Activated naive CD8-positive, alpha-beta T cell treated with anti-CD3 and anti-CD28 coated beads, Interleukin-2, amount 10 ng/mL, durations not matched to agents 7 days and 5 days (primary cell): ENCODE data around the gene CMSS1. TPM values are rescaled to one million over a fixed set of nuclear protein-coding genes. Genes with fewer than 3 reads are reported as not detected.

Experiments
- ATAC-seq: fragments of 150-1000 bp; cut with Tn5 transposase; one replicate; pipeline ENCODE4 v1.10.0; 2021; ENCODE audit warnings: low read depth, moderate library complexity
- POLR2A ChIA-PET: fragments of 350-600 bp; sonication (Branson Sonifier 250); formaldehyde crosslinking; loops from one replicate; lab custom pipeline; 2021; ENCODE audit warnings: antibody characterized with exemption; lab: Charles Lee
- DNase-seq: peaks from one replicate; pipeline ENCODE4 v3.0.0; 2021
- H3K27ac Mint-ChIP-seq: one replicate; pipeline ENCODE4 v1.8.0; 2022; ENCODE audit warnings: mild to moderate bottlenecking, mixed read lengths
- H3K27me3 Mint-ChIP-seq: one replicate; pipeline ENCODE4 v1.8.0; 2022; ENCODE audit warnings: mild to moderate bottlenecking, moderate library complexity, mixed read lengths
- H3K36me3 Mint-ChIP-seq: one replicate; pipeline ENCODE4 v1.8.0; 2021; ENCODE audit warnings: mild to moderate bottlenecking, mixed read lengths
- H3K4me1 Mint-ChIP-seq: one replicate; pipeline ENCODE4 v1.8.0; 2021; ENCODE audit warnings: mixed read lengths
- H3K4me3 Mint-ChIP-seq: one replicate; pipeline ENCODE4 v1.8.0; 2022; ENCODE audit warnings: mild to moderate bottlenecking, moderate library complexity, mixed read lengths
- H3K9me3 Mint-ChIP-seq: one replicate; pipeline ENCODE4 v1.8.0; 2021; ENCODE audit warnings: mixed read lengths
- total RNA-seq, 2 experiments: library from RNA; stranded (reverse); gene quantifications; one replicate each; pipeline ENCODE4 v1.2.3, GENCODE V29; 2021

The CMSS1 gene
- total RNA-seq, 2 experiments from 2014 or later = 24.2 to 31.8 TPM

DNA sequence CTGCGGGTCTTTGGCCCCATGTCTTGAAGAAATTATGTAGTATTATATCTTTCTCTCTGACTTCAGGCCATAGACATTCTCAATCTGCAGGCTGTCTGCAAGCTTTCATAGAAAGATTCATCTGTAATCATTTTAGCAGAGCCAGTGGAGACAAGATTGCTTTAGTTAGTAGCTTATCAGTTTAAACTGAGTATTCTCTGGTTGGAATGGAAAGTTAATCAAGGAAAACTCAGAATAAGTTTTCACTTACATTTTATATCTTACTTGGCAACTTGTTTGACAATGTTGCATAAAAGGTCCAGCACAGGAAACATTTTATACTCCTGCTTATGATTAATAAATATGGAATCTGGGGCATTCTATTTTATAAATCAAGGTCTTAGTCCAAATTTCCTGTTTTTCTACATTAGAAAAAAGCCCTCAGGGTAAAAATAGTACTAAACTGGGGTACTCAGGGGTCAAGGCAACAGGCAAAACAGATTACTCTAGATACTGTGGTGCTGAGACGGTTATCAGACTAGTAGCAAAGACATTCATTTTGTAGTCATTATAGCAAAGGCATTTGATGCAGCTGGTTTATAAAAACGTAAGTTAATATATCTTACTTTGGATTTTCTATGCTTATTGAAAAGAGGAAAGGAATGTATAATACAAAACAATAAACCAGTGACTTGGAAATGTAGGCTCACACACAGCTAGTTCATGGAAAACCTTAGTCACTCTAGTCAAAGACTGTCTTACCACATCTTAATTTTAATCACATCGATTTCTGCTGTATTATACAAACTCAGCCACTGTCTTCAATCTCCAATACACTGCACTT is 341.9 kb downstream of the CMSS1 start:
- ATAC-seq (no peak), DNase-seq (no peak)
- Mint-ChIP-seq H3K4me3 (no peak overlapping the region), H3K27ac (no peak overlapping the region), H3K9me3 (peaks cover 12% of the 10 kb centered on the region), H3K4me1 (peaks cover 2% of the 10 kb centered on the region), H3K36me3 (peaks cover 44% of the 10 kb centered on the region), H3K27me3 (no peaks in the 10 kb centered on the region)
- POLR2A ChIA-PET = no interaction called here

DNA sequence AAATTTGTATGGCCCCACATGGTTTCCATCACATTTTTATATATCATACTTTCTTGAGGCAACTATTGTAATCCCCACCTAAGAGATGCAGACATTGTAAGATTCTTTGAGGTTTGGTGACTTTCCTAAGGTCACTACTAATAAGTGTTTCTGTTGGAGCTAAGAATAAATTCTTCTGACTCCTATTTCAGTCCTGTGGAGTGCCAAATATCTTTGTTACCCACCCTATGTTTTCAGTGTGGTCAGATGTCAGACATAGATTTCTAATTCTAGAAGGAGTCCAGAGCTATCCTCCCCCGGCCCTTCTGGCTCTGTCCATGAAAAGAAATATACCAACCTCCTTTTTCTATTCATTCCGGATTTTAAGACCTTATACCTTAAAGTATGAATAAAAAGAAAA is 342.9 kb downstream of the CMSS1 start:
- no peaks in the 10 kb centered on the region for H3K4me1 Mint-ChIP-seq
- peaks cover 38% of the 10 kb centered on the region for H3K36me3 Mint-ChIP-seq
- no peak overlapping the region for H3K4me3 Mint-ChIP-seq
- POLR2A ChIA-PET = no interaction called here
- ATAC-seq (no peak), DNase-seq (no peak)
- no peaks in the 10 kb centered on the region for H3K27me3 Mint-ChIP-seq
- H3K27ac Mint-ChIP-seq = no peak overlapping the region
- peaks cover 5% of the 10 kb centered on the region for H3K9me3 Mint-ChIP-seq

DNA sequence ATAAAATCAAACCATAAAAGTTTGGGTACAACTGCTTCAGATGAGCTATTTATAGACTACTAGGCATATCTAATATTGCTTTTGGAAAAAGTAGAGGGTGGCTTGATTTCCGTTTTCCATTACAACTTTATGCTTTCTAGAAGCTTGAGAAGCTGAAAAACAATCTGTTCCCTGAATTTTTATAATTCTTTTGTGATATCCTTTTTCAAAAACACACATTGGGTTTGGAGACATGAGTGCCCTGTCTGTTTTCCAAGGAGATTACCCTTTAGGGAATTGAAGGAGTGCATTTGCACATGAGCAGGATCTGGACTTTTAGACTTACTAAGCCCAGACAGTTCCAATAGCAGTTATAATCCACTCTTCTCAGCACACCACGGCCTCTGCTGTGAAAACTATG is 346.1 kb downstream of the CMSS1 start:
- no peak overlapping the region for H3K4me3 Mint-ChIP-seq
- POLR2A ChIA-PET = no interaction called here
- H3K27me3 Mint-ChIP-seq = no peaks in the 10 kb centered on the region
- peaks cover 25% of the 10 kb centered on the region for H3K36me3 Mint-ChIP-seq
- H3K27ac Mint-ChIP-seq = no peak overlapping the region
- H3K4me1 Mint-ChIP-seq = no peaks in the 10 kb centered on the region
- no peak for ATAC-seq
- no peak for DNase-seq
- H3K9me3 Mint-ChIP-seq = peaks cover 1% of the 10 kb centered on the region

DNA sequence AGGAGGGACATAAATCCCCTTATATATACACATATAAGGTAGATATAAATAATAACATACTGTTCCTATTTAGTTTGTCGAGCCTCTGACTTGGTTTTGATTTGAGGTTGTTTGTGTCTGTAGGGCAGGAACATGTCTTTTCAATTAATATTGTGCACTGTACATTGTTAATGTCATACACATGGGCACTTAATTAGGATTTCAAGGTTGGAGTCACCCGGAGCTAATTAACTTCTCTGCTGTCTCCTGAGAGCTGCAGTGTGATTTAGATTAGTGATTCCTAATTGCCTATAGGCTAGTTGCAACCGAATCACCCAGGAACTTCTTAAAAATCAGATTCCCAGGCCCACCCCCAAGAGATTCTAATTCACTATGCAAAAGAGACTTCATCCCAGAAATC is 347.1 kb downstream of the CMSS1 start:
- Mint-ChIP-seq H3K9me3 (peaks cover 1% of the 10 kb centered on the region), H3K27me3 (no peaks in the 10 kb centered on the region), H3K4me3 (no peak overlapping the region), H3K27ac (no peak overlapping the region), H3K4me1 (no peaks in the 10 kb centered on the region), H3K36me3 (peaks cover 28% of the 10 kb centered on the region)
- POLR2A ChIA-PET = no interaction called here
- ATAC-seq (no peak), DNase-seq (no peak)

DNA sequence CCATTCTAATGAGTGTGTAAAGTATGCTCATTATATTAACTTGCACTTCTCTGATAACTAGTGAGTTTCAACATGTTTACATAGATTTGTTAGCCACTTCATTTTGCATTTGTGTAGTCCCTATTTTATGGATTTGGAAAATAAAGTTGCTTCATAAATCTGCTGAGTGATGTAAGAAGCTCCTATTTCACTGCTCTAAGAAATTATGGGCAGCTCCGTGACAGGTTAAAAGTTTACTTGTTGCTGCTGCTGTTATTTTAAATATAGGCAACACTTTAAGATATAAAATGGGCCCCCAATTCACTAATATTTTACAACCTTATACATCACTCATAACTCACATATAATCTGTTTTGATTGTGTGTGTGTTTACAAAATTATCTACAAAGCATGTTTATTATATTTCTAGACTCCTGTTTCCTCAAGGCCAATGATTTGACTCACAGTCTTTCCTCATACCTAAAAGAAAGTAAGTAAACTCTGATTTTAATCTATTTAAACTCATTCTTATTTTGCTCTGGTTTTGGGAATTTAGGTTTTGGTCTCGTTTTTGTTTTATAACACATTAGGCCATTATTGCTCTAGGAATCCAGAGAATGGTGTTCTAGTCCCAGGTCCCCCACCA is 348.4 kb downstream of the CMSS1 start:
- H3K27me3 Mint-ChIP-seq = no peaks in the 10 kb centered on the region
- no peak for ATAC-seq
- no peak overlapping the region for H3K4me3 Mint-ChIP-seq
- no peak for DNase-seq
- no peak overlapping the region for H3K27ac Mint-ChIP-seq
- H3K9me3 Mint-ChIP-seq = no peaks in the 10 kb centered on the region
- POLR2A ChIA-PET = no interaction called here
- no peaks in the 10 kb centered on the region for H3K4me1 Mint-ChIP-seq
- peaks cover 23% of the 10 kb centered on the region for H3K36me3 Mint-ChIP-seq

DNA sequence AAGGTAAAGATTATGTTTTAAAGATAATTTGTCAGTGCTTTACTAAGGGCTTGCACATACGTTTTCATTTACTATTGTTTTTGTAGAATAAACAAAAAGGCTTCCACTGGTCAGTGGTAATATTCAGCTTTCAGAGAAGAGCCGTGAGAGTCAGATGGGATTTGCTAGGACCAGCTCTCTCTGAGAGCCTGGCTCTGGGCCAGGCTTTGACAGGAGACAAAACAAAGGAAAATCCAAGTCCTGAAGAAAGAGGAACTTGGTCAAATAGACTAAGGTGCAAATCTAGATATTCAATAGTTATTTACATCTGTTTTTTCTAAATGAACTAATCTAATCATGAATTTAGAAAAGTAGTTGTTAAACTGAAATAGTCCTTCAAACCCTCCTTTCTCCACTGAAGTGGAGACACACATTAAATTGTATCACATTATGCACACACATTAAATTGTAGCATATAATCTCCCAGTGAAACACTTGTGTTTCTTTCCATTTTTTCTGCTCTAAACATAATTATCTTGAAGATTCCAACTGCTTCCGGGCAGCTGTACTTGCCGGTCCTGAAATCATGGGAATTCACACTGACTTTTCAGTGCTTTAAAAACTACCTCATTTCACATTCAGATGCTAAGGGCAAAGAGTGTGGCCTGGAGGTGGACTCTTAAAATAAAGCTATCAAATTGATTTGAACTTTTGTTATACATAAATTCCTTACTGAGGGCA is 351.7 kb downstream of the CMSS1 start:
- peaks cover 29% of the 10 kb centered on the region for H3K36me3 Mint-ChIP-seq
- POLR2A ChIA-PET = interaction anchor here (1.0 kb wide), 1 partner anchor 17 kb away, joined by 4 read pairs; no protein-coding TSS in a partner anchor

DNA sequence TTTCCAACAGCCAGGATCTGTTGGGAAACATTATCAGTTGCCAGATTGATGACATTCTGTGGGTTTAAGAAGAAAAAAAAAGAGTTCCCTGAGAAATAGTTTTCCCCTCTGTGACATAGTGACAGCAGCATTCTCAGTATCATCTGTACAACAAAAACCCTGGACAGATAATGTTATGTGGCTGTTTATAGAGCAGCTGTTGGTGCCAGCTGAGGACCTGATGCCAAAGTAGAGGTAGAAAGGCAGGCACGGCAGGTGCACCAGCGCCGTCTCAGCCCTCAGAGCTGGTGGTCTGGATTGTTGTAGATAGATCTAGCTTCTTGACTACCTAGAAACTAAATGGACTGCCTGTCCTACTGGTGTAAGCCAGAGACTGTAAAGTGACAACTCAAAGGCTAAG is 352.8 kb downstream of the CMSS1 start:
- ATAC-seq = no peak

More for the DNA sequence above, 351.7 kb downstream of the CMSS1 start:
- Mint-ChIP-seq H3K9me3 (no peaks in the 10 kb centered on the region), H3K4me1 (no peaks in the 10 kb centered on the region), H3K4me3 (no peak overlapping the region), H3K27ac (no peak overlapping the region), H3K27me3 (no peaks in the 10 kb centered on the region)
- no peak for ATAC-seq
- DNase-seq = no peak

DNA sequence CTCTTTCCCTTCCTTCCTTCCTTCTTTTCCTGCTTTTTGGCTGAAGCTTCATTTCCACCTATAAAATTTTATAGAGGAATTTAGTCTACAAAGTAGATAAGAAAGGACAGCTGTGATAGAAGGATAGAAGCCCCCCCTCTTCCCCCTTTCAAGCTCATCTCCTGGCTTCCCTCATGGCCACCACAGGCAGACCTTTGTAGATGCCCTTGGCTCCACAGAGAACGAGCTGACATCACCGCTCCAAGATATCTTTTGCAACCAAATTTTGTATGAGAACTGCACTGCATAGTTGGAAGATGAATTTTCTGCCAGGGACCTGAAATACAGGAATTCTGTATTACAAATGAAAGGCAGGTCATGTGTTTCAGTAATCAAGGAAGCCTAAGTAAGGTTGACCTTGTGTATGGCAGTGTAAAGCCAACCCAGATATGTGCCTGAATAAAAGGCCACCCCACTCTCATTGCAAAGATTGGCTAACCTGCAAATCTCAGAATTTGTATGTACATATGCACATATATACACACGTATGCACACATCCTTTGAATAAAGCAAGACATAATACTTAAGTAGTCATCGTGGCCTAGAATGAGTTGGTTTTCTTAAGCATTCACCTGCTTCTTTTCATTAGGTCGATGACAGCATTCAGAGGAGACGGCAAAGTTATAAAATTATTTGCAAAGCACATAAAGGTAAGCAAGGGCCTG is 353.7 kb downstream of the CMSS1 start:
- no peaks in the 10 kb centered on the region for H3K9me3 Mint-ChIP-seq
- H3K27me3 Mint-ChIP-seq = no peaks in the 10 kb centered on the region
- ATAC-seq (no peak), DNase-seq (no peak)
- no peak overlapping the region for H3K4me3 Mint-ChIP-seq
- H3K36me3 Mint-ChIP-seq = peaks cover 38% of the 10 kb centered on the region
- POLR2A ChIA-PET = no interaction called here
- H3K4me1 Mint-ChIP-seq = no peaks in the 10 kb centered on the region
- no peak overlapping the region for H3K27ac Mint-ChIP-seq

More for the DNA sequence above, 352.8 kb downstream of the CMSS1 start:
- no peaks in the 10 kb centered on the region for H3K27me3 Mint-ChIP-seq
- peaks cover 31% of the 10 kb centered on the region for H3K36me3 Mint-ChIP-seq
- DNase-seq = no peak
- no peaks in the 10 kb centered on the region for H3K4me1 Mint-ChIP-seq
- no peak overlapping the region for H3K4me3 Mint-ChIP-seq
- no peaks in the 10 kb centered on the region for H3K9me3 Mint-ChIP-seq
- no peak overlapping the region for H3K27ac Mint-ChIP-seq
- POLR2A ChIA-PET = interaction anchor here (0.6 kb wide), 1 partner anchor 187 kb away, joined by 4 read pairs; no protein-coding TSS in a partner anchor

DNA sequence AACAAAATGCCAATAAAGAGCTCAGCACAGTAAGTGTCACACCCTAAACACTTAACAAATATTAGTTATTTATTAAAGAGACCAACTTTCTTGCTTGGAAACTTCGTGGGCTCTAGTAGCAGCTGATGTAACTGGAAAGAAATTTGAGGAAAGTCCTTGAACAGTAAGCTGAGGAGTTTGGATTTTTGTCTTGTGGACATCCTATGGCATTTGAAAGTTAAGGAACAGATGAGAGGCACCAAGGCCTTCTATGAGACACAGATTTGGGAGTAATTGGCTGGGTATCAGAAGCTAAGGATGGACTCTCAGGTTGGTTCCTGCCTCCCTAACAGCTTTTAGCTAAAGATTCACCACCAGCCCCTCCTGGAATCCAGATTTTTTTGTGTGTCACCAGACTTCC is 356.3 kb downstream of the CMSS1 start:
- DNase-seq (no peak), ATAC-seq (no peak)
- H3K4me3 Mint-ChIP-seq = no peak overlapping the region
- POLR2A ChIA-PET = no interaction called here
- H3K9me3 Mint-ChIP-seq = peaks cover 9% of the 10 kb centered on the region
- H3K27ac Mint-ChIP-seq = no peak overlapping the region
- H3K27me3 Mint-ChIP-seq = no peaks in the 10 kb centered on the region
- H3K36me3 Mint-ChIP-seq = peaks cover 46% of the 10 kb centered on the region
- no peaks in the 10 kb centered on the region for H3K4me1 Mint-ChIP-seq

DNA sequence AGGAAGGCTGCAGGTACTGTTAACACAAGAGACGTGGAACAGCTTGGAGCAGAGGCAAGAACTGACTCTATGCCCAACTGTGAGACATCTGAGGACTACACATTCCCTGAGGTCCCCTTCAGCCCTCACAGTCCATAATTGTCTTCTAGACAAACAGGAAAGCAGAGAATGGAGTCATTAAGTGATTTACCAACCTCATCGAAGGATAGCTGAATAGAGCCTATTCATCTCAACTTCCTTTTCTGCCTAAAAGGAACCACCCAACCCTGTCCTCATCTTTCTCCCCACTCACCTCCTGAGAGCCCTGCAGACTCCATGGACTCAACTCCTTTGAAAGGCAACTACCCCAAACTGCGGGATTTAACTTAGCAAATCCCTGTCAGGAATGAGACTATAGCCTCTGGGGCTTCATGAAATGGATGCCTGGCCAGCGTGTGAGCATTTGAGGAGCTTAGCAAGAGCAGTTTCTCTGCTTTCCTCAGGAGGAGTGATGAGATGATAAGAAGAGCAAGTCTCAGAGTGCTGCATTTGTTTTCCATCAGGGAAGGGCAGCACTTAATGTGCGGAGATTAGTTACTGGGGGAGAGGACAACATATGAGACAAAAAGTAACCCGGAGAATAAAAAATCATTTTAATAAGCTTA is 358.1 kb downstream of the CMSS1 start:
- peaks cover 1% of the 10 kb centered on the region for H3K4me1 Mint-ChIP-seq
- ATAC-seq = no peak
- H3K4me3 Mint-ChIP-seq = no peak overlapping the region
- peaks cover 59% of the 10 kb centered on the region for H3K36me3 Mint-ChIP-seq
- H3K27me3 Mint-ChIP-seq = no peaks in the 10 kb centered on the region
- no peak overlapping the region for H3K27ac Mint-ChIP-seq
- no peak for DNase-seq
- POLR2A ChIA-PET = no interaction called here
- H3K9me3 Mint-ChIP-seq = peaks cover 20% of the 10 kb centered on the region

DNA sequence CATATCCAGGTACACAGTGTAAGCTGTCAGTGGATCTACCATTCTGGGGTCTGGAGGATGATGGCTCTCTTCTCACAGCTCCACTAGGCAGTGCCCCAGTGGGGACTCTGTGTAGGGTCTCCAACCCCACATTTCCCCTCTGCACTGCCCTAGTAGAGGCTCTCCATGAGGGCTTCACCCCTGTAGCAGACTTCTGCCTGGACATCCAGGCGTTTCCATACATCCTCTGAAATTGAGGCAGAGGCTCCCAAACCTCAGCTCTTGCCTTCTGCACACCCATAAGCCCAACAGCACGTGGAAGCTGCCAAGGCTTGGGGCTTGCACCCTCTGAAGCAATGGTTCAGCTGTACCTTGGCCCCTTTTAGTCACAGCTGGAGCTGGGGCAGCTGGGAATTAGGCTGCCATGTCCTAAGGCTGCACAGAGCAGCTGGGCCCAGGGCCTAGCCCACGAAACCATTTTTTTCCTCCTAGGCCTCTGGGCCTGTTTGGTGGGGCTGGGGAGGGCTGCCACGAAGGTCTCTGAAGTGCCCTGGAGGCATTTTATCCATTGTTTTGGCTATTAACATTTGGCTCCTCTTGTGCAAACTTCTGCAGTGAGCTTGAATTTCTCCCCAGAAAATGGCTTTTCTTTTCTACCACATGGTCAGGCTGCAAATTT is 362.2 kb downstream of the CMSS1 start:
- no peak for DNase-seq
- peaks cover 4% of the 10 kb centered on the region for H3K4me1 Mint-ChIP-seq
- ATAC-seq = no peak
- H3K36me3 Mint-ChIP-seq = peaks cover 53% of the 10 kb centered on the region
- POLR2A ChIA-PET = no interaction called here
- no peaks in the 10 kb centered on the region for H3K27me3 Mint-ChIP-seq
- no peak overlapping the region for H3K4me3 Mint-ChIP-seq
- H3K27ac Mint-ChIP-seq = no peak overlapping the region
- H3K9me3 Mint-ChIP-seq = peaks cover 28% of the 10 kb centered on the region

DNA sequence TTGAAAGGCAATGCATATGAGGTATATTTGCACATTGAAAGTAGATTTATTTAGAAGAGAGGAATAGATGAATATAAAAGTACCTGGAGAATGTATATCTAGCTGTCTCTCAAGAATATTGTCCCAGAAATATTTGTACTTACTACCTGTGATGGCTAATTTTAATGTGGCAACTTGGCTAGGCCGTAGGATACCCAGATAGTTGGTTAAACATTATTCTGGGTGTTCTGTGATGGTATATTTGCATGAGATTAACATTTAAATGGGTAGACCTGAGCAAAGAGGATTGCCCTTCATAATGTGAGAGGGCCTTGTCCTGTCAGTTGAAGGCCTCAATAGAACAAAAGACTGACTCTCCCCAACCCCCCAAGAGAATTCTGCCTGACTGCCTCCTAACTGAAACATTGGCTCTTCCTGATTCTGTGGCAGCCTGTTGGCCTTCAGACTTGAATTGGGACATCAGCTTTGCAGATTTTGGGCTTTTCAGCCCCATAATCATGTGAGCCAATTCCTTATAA is 366.0 kb downstream of the CMSS1 start:
- H3K4me3 Mint-ChIP-seq = no peak overlapping the region
- H3K4me1 Mint-ChIP-seq = peaks cover 4% of the 10 kb centered on the region
- POLR2A ChIA-PET = no interaction called here
- peaks cover 22% of the 10 kb centered on the region for H3K9me3 Mint-ChIP-seq
- H3K27me3 Mint-ChIP-seq = no peaks in the 10 kb centered on the region
- H3K36me3 Mint-ChIP-seq = peaks cover 32% of the 10 kb centered on the region
- no peak overlapping the region for H3K27ac Mint-ChIP-seq
- ATAC-seq (no peak), DNase-seq (no peak)
